Measurements from ENCODE around the gene VPS13D. TPM values are rescaled to one million over a fixed set of nuclear protein-coding genes. Genes with fewer than 3 reads are reported as not detected.

The VPS13D gene
- total RNA-seq, 1 experiment from 2014 or later: 29.0 TPM

GRCh38 chr1:12416101-12416500, 186.3 kb downstream of the VPS13D start (continued):
- TF ChIP-seq, protein P1, sequence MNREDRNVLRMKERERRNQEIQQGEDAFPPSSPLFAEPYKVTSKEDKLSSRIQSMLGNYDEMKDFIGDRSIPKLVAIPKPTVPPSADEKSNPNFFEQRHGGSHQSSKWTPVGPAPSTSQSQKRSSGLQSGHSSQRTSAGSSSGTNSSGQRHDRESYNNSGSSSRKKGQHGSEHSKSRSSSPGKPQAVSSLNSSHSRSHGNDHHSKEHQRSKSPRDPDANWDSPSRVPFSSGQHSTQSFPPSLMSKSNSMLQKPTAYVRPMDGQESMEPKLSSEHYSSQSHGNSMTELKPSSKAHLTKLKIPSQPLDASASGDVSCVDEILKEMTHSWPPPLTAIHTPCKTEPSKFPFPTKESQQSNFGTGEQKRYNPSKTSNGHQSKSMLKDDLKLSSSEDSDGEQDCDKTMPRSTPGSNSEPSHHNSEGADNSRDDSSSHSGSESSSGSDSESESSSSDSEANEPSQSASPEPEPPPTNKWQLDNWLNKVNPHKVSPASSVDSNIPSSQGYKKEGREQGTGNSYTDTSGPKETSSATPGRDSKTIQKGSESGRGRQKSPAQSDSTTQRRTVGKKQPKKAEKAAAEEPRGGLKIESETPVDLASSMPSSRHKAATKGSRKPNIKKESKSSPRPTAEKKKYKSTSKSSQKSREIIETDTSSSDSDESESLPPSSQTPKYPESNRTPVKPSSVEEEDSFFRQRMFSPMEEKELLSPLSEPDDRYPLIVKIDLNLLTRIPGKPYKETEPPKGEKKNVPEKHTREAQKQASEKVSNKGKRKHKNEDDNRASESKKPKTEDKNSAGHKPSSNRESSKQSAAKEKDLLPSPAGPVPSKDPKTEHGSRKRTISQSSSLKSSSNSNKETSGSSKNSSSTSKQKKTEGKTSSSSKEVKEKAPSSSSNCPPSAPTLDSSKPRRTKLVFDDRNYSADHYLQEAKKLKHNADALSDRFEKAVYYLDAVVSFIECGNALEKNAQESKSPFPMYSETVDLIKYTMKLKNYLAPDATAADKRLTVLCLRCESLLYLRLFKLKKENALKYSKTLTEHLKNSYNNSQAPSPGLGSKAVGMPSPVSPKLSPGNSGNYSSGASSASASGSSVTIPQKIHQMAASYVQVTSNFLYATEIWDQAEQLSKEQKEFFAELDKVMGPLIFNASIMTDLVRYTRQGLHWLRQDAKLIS (CRISPR knock-in tag; IDR thresholded peaks at IDR 0.05; ENCODE audit: borderline replicate concordance): no peak
- TF ChIP-seq NR3C1 (CRISPR knock-in tag; conservative IDR thresholded peaks at IDR 0.05; ENCODE audit: low read depth): no peak
- no peak for TF ChIP-seq AR (CRISPR knock-in tag; IDR thresholded peaks at IDR 0.05)
- no peak for TF ChIP-seq TCF7 (CRISPR knock-in tag; IDR thresholded peaks at IDR 0.05; ENCODE audit: low read depth)

GRCh38 chr1:12416744-12417143, 186.9 kb downstream of the VPS13D start:
- Mint-ChIP-seq H3K36me3 (peaks cover 18% of the 10 kb centered on the region), H3K27me3 (ENCODE audit: low read depth) (no peaks in the 10 kb centered on the region), H3K27ac (no peak overlapping the region), H3K4me1 (no peaks in the 10 kb centered on the region), H3K4me3 (no peak overlapping the region), H3K9me3 (no peaks in the 10 kb centered on the region)
- ChIA-PET CTCF (interaction anchor here (0.5 to 0.8 kb wide), 3 partner anchors 9 to 227 kb away, joined by 3 to 4 read pairs (median 3); no protein-coding TSS in a partner anchor), POLR2A (no interaction called here)
- DNase-seq (ENCODE audit: low spot score): no peak
- ATAC-seq: no peak
- no peak for TF ChIP-seq MYBL2 (CRISPR knock-in tag; IDR thresholded peaks at IDR 0.05)
- no peak for TF ChIP-seq E2F5 (CRISPR knock-in tag; IDR thresholded peaks at IDR 0.05)
- TF ChIP-seq ESRRA (CRISPR knock-in tag; IDR thresholded peaks at IDR 0.05; ENCODE audit: borderline replicate concordance): no peak
- TF ChIP-seq CREB1 (CRISPR knock-in tag; IDR thresholded peaks at IDR 0.05): no peak
- no peak for TF ChIP-seq MAX (CRISPR knock-in tag; IDR thresholded peaks at IDR 0.05)
- no peak for TF ChIP-seq USF1 (CRISPR knock-in tag; IDR thresholded peaks at IDR 0.05)
- no peak for TF ChIP-seq E2F4 (CRISPR knock-in tag; IDR thresholded peaks at IDR 0.05; ENCODE audit: borderline replicate concordance, low read depth)
- TF ChIP-seq ARID4B (CRISPR knock-in tag; IDR thresholded peaks at IDR 0.05; ENCODE audit: borderline replicate concordance): no peak
- no peak for TF ChIP-seq NFE2L1 (CRISPR knock-in tag; IDR thresholded peaks at IDR 0.05)
- TF ChIP-seq SMAD4 (CRISPR knock-in tag; IDR thresholded peaks at IDR 0.05): no peak
- TF ChIP-seq FOXK1 (CRISPR knock-in tag; IDR thresholded peaks at IDR 0.05): no peak
- TF ChIP-seq, protein P2, sequence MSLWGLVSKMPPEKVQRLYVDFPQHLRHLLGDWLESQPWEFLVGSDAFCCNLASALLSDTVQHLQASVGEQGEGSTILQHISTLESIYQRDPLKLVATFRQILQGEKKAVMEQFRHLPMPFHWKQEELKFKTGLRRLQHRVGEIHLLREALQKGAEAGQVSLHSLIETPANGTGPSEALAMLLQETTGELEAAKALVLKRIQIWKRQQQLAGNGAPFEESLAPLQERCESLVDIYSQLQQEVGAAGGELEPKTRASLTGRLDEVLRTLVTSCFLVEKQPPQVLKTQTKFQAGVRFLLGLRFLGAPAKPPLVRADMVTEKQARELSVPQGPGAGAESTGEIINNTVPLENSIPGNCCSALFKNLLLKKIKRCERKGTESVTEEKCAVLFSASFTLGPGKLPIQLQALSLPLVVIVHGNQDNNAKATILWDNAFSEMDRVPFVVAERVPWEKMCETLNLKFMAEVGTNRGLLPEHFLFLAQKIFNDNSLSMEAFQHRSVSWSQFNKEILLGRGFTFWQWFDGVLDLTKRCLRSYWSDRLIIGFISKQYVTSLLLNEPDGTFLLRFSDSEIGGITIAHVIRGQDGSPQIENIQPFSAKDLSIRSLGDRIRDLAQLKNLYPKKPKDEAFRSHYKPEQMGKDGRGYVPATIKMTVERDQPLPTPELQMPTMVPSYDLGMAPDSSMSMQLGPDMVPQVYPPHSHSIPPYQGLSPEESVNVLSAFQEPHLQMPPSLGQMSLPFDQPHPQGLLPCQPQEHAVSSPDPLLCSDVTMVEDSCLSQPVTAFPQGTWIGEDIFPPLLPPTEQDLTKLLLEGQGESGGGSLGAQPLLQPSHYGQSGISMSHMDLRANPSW (CRISPR knock-in tag; conservative IDR thresholded peaks at IDR 0.05; ENCODE audit: low read depth): no peak
- no peak for TF ChIP-seq EMX1 (CRISPR knock-in tag; IDR thresholded peaks at IDR 0.05)
- no peak for TF ChIP-seq ZNF138 (CRISPR knock-in tag; conservative IDR thresholded peaks at IDR 0.05)
- TF ChIP-seq RELA (CRISPR knock-in tag; IDR thresholded peaks at IDR 0.05; ENCODE audit: borderline replicate concordance): no peak

All from WTC11 (cell line).